Upper lobe of left lung (tissue), 6 donors: ENCODE data around the gene CSF1R. TPM values are rescaled to one million over a fixed set of nuclear protein-coding genes. Genes with fewer than 3 reads are reported as not detected.

Experiments used
- ATAC-seq, 2 donors: fragments of 200-7000 bp; cut with Tn5 transposase; one replicate each; pipeline ENCODE4 v1.9.1; 2022; ENCODE audit warnings: mild to moderate bottlenecking in 2 of 2, moderate library complexity in 2 of 2; ENCODE audit not compliant: low FRiP score in 2 of 2
- DNase-seq, 2 donors: peaks; one replicate each; pipeline ENCODE4 v3.0.0-alpha.2; 2019 to 2020
- H3K27ac ChIP-seq, 4 donors: fragments of 200-600 bp; sonication (generic); one replicate each; pipeline ENCODE4 v1.5.1; 2016 to 2019
- H3K27me3 ChIP-seq, 4 donors: fragments of 200-600 bp; sonication (generic); one replicate each; pipeline ENCODE4 v1.5.1; 2017 to 2019
- H3K36me3 ChIP-seq, 4 donors: fragments of 200-600 bp; sonication (generic); one replicate each; pipeline ENCODE4 v1.5.1; 2016 to 2019
- H3K4me1 ChIP-seq, 4 donors: fragments of 200-600 bp; sonication (generic); one replicate each; pipeline ENCODE4 v1.5.1; 2018 to 2019
- H3K4me3 ChIP-seq, 4 donors: fragments of 200-600 bp; sonication (generic); one replicate each; pipeline ENCODE4 v1.5.1; 2017 to 2019; ENCODE audit warnings: mild to moderate bottlenecking in 2 of 4, moderate library complexity in 1 of 4
- H3K9me3 ChIP-seq, 4 donors: fragments of 200-600 bp; sonication (generic); one replicate each; pipeline ENCODE4 v1.5.1; 2018 to 2019
- EP300 ChIP-seq, 4 donors: sonication (generic); formaldehyde crosslinking; IDR thresholded peaks; one replicate each; pipeline ENCODE4 v1.5.1; 2017; ENCODE audit warnings: antibody characterized with exemption in 4 of 4, control low read depth in 2 of 4
- POLR2A ChIP-seq, 4 donors: fragments of 450-650 bp; IDR thresholded peaks; one replicate each; pipeline ENCODE4 v1.5.1; 2016 to 2017; ENCODE audit warnings: antibody characterized with exemption in 4 of 4, mild to moderate bottlenecking in 2 of 4
- POLR2AphosphoS5 ChIP-seq, 2 donors: sonication (generic); formaldehyde crosslinking; IDR thresholded peaks; one replicate each; pipeline ENCODE4 v1.5.1; 2017; ENCODE audit warnings: antibody characterized with exemption in 2 of 2
- WGBS, 2 donors: methylation state at CpG; one replicate each; pipeline ENCODE4 v1.1.5; 2017 to 2018; 5-methylcytosine and 5-hydroxymethylcytosine counted together
- total RNA-seq, 6 donors: library from RNA; depleted of rRNA in 4 of 6; stranded (reverse); fragments of >200 nt in 4 of 6; gene quantifications; one replicate each; pipeline versions ENCODE4 v1.1.0 to v1.2.1, GENCODE V29; 2016 to 2021
- TF ChIP-seq, protein P1 (sequence below), 6 experiments: fragments of 450-650 bp in 4 of 6; fragments of 200-600 bp in 2 of 6; sonication (generic) in 2 of 6; IDR thresholded peaks; one replicate each; pipeline ENCODE4 v1.5.1; 2016 to 2019; ENCODE audit warnings: antibody characterized with exemption in 6 of 6
- donor health status: DM: no; HTN: no; CAD: no; lungs with moderate emphysema.
- donor health status: DM: no; HTN: yes; CAD: no; lungs with severe emphysema.

The CSF1R gene
- total RNA-seq, 6 donors from 2014 or later, result 13.9 to 101 (median 57.9) TPM

DNA sequence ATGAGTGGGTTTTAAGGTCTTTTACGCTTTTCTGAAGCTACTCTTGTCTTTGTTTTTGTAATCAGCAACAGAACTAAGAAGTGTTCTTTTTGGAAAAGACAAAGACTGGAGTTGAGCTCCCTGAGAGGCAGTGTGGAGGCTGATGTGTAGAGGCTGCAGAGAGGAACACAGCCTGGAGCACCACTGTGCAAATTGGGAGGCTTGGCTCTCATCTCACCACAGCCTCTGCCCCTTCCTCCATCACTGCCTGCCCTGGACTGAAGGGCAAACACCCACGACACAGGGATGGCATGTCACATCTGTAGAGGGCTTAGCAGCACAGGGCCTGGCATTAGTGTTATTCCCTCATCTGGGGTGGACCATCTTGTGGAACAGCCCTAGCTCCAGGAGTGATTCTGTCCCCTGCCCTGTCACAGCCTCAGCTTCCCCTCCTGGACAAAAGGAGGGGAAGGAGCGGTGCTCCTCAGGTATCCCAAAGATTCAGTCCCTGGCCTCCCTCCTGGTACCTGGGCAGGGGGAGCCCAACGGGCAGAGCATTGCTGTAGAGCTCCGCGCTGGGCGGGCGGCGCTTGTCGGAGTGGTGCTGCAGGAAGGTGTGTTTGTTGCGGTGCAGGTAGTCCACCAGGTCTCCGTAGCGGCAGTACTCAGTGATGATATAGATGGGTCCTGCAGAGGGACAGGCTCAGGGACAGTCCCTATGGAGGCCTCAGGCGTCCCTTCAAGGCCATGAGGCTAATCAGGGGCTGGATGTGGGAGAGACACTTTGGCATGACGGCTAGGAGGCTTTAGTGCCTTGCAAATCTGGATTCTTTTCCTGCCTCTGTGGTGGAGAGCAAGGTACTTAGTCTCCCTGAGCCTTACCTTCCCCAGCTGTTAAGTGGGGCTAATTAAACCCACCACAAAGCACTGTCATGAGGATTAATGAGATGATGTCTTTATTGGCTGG, 36.5 kb upstream of the CSF1R start:
- ATAC-seq, result no peak
- Histone ChIP-seq H3K4me1 (peaks cover 0 to 6% (median 3%) of the 10 kb centered on the region in 4 donors), H3K4me3 (no peak overlapping the region), H3K27me3 (no peaks in the 10 kb centered on the region), H3K9me3 (no peaks in the 10 kb centered on the region), H3K36me3 (peaks cover 0 to 59% (median 4%) of the 10 kb centered on the region in 4 donors), H3K27ac (no peak overlapping the region)
- TF ChIP-seq POLR2A (IDR thresholded peaks at IDR 0.05), result no peak
- no peak for TF ChIP-seq POLR2AphosphoS5 (IDR thresholded peaks at IDR 0.05)
- no peak for TF ChIP-seq EP300 (IDR thresholded peaks at IDR 0.05)
- WGBS, 2 donors, result 93% methylated on average over 15 of the region's 15 CpGs
- DNase-seq, result peak in 1 of 2 donors; percentile 83

DNA sequence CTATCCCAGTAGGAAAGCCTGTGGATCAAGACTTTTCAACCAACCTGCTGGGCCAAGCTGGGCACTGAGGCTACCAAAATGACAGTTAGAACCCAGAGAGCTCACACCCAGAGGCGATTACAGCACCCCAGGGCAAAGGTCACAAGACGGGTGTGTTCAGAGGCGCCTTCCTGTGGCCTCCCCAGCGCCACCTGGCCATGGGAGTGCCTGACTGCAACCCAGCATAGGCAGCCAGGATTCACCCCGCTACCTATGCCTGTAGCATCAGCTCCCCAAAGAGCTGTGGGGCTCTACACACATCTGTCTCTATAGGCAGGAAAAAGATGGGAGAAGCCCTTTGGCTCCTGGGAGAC, 35.8 kb upstream of the CSF1R start:
- Histone ChIP-seq H3K4me1 (peaks cover 0 to 6% (median 3%) of the 10 kb centered on the region in 4 donors), H3K36me3 (peaks cover 0 to 60% (median 4%) of the 10 kb centered on the region in 4 donors), H3K9me3 (no peaks in the 10 kb centered on the region), H3K4me3 (no peak overlapping the region), H3K27me3 (no peaks in the 10 kb centered on the region), H3K27ac (no peak overlapping the region)
- TF ChIP-seq POLR2AphosphoS5 (IDR thresholded peaks at IDR 0.05), result no peak
- TF ChIP-seq POLR2A (IDR thresholded peaks at IDR 0.05), result no peak
- TF ChIP-seq, protein P1, sequence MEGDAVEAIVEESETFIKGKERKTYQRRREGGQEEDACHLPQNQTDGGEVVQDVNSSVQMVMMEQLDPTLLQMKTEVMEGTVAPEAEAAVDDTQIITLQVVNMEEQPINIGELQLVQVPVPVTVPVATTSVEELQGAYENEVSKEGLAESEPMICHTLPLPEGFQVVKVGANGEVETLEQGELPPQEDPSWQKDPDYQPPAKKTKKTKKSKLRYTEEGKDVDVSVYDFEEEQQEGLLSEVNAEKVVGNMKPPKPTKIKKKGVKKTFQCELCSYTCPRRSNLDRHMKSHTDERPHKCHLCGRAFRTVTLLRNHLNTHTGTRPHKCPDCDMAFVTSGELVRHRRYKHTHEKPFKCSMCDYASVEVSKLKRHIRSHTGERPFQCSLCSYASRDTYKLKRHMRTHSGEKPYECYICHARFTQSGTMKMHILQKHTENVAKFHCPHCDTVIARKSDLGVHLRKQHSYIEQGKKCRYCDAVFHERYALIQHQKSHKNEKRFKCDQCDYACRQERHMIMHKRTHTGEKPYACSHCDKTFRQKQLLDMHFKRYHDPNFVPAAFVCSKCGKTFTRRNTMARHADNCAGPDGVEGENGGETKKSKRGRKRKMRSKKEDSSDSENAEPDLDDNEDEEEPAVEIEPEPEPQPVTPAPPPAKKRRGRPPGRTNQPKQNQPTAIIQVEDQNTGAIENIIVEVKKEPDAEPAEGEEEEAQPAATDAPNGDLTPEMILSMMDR (IDR thresholded peaks at IDR 0.05), result peak in 1 of 6 experiments; percentile 16
- no peak for TF ChIP-seq EP300 (IDR thresholded peaks at IDR 0.05)
- ATAC-seq (peak in 1 of 2 donors; percentile 35), DNase-seq (peak; percentile 55 to 58)
- WGBS, 2 donors, result 48 to 58% methylated on average over 2 to 5 of the region's 5 CpGs

DNA sequence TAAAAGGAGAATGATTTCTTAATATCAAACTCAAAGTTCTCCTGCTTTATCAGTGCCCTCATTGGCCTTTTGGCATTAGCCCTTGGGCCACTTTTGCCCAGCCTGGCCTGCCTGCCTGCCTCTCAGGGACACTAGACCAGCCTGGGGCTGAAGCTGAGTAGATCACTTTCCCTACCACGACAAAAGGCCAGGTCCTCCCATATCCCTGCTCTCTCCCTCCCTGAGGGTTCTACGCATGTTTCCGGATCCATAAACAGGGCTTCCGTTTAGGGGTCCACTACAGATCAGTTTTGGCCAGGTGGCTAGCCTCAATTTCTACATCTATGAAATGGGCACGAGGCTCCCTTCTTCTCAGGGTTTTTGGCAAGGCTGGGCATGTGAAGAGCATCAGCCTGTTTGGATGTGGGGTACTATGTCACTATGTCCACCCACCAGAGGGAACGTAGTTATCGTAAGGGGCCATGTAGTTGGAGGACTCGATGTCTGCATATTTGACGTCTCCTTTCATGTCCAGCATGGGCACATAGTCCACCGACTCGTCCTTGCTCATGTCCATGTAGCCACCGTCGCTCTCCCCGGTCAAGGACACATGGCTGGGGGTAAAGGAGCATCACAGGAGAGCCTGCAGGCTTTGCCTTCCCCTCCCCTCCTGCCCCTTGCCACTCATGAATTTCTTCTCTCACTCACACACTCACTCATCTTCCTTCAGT, 35.2 kb upstream of the CSF1R start:
- H3K9me3 ChIP-seq, result no peaks in the 10 kb centered on the region
- no peak overlapping the region for H3K4me3 ChIP-seq
- peaks cover 0 to 64% (median 2%) of the 10 kb centered on the region in 4 donors for H3K36me3 ChIP-seq
- H3K27ac ChIP-seq, result no peak overlapping the region
- ATAC-seq, result no peak
- WGBS, 2 donors, result 88 to 91% methylated on average over 13 to 14 of the region's 14 CpGs
- H3K4me1 ChIP-seq, result peaks cover 0 to 6% (median 3%) of the 10 kb centered on the region in 4 donors
- no peaks in the 10 kb centered on the region for H3K27me3 ChIP-seq
- peak in 1 of 2 donors; percentile 6 for DNase-seq
- no peak for TF ChIP-seq POLR2A (IDR thresholded peaks at IDR 0.05)
- TF ChIP-seq, protein P1 (IDR thresholded peaks at IDR 0.05), result no peak
- TF ChIP-seq EP300 (IDR thresholded peaks at IDR 0.05), result no peak
- TF ChIP-seq POLR2AphosphoS5 (IDR thresholded peaks at IDR 0.05), result no peak

DNA sequence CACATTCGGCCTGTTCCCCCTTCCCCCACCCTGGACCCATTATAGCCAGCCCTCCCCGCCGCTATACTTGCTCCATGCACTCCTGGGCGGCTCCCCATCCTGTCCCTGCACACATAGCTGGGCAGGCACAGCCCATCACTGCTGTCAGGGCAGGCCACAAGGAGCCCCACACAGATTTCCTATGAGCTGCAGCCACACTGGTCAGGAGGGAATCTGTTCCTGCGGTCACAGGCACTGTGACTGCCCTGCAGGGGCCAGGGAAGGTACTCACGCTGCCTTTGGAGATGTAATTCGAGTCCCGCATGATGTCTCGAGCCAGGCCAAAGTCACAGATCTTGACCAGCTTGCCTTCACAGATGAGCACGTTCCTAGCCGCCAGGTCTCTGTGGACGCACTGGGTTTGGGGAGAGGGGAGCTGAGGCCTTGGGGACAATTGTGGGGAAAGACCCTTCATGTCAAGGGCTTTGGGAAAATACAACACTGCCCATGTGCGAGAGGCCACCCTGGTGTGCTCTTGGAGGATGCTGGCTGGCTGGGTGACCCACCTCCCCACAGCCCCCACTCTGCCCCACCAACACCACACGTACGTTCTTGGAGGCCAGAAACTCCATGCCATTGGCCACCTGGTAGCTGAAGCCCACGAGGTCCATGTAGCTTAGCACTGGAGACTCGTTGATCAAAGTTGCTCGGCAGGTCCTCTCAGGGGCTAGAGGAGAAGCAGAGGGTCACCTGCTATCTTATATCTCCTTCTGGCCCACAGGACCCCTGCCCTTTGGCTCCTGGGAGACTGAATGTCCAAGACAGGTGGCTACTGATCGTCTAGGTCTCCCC, 34.5 kb upstream of the CSF1R start:
- WGBS, 2 donors, result 84 to 86% methylated on average over 11 to 19 of the region's 19 CpGs
- ATAC-seq (no peak), DNase-seq (peak in 1 of 2 donors; percentile 17)
- H3K4me3 ChIP-seq, result no peak overlapping the region
- peaks cover 0 to 59% (median 2%) of the 10 kb centered on the region in 4 donors for H3K36me3 ChIP-seq
- TF ChIP-seq EP300 (IDR thresholded peaks at IDR 0.05) (no peak), POLR2AphosphoS5 (IDR thresholded peaks at IDR 0.05) (no peak), POLR2A (IDR thresholded peaks at IDR 0.05) (no peak)
- TF ChIP-seq, protein P1 (IDR thresholded peaks at IDR 0.05), result no peak
- H3K27ac ChIP-seq, result no peak overlapping the region
- no peaks in the 10 kb centered on the region for H3K9me3 ChIP-seq
- peaks cover 0 to 6% (median 3%) of the 10 kb centered on the region in 4 donors for H3K4me1 ChIP-seq
- H3K27me3 ChIP-seq, result no peaks in the 10 kb centered on the region
